ENCODE measurements around the gene IGFBP7.

The IGFBP7 gene

GRCh38 chr4:57131849-57132742, 21.9 kb upstream of the IGFBP7 start:
- no peak for DNase-seq (ENCODE audit: low read depth in 2 of 2)

GRCh38 chr4:57129477-57129876, 19.3 kb upstream of the IGFBP7 start:
- DNase-seq (ENCODE audit: low read depth in 2 of 2): no peak

GRCh38 chr4:57127361-57127760, 17.2 kb upstream of the IGFBP7 start:
- no peak for DNase-seq (ENCODE audit: low read depth in 2 of 2)

GRCh38 chr4:57125996-57126395, 15.8 kb upstream of the IGFBP7 start:
- DNase-seq (ENCODE audit: low read depth in 2 of 2): no peak

- DNase-seq (ENCODE audit: low read depth in 2 of 2): no peak
Measured at GRCh38 chr4:57124145-57124544, 14.0 kb upstream of the IGFBP7 start.

GRCh38 chr4:57122959-57123358, 12.8 kb upstream of the IGFBP7 start:
- DNase-seq (ENCODE audit: low read depth in 2 of 2): no peak

- DNase-seq (ENCODE audit: low read depth in 2 of 2): no peak
Measured at GRCh38 chr4:57119054-57119651, 9.0 kb upstream of the IGFBP7 start.

GRCh38 chr4:57117491-57117890, 7.3 kb upstream of the IGFBP7 start:
- DNase-seq (ENCODE audit: low read depth in 2 of 2): no peak

- no peak for DNase-seq (ENCODE audit: low read depth in 2 of 2)
Measured at GRCh38 chr4:57116245-57116644, 6.1 kb upstream of the IGFBP7 start.

GRCh38 chr4:57114973-57115372, 4.8 kb upstream of the IGFBP7 start:
- DNase-seq (ENCODE audit: low read depth in 2 of 2): no peak

GRCh38 chr4:57113870-57114269, 3.7 kb upstream of the IGFBP7 start:
- no peak for DNase-seq (ENCODE audit: low read depth in 2 of 2)

- DNase-seq (ENCODE audit: low read depth in 2 of 2): no peak
Measured at GRCh38 chr4:57110640-57111511, 691 bp upstream of the IGFBP7 start.

GRCh38 chr4:57109411-57109846, 756 bp downstream of the IGFBP7 start:
- no peak for DNase-seq (ENCODE audit: low read depth in 2 of 2)

GRCh38 chr4:57106181-57106580, 4.0 kb downstream of the IGFBP7 start:
- DNase-seq (ENCODE audit: low read depth in 2 of 2): no peak

GRCh38 chr4:57104706-57105560, 5.3 kb downstream of the IGFBP7 start:
- DNase-seq (ENCODE audit: low read depth in 2 of 2): no peak

GRCh38 chr4:57103051-57103450, 7.1 kb downstream of the IGFBP7 start:
- no peak for DNase-seq (ENCODE audit: low read depth in 2 of 2)

- no peak for DNase-seq (ENCODE audit: low read depth in 2 of 2)
Measured at GRCh38 chr4:57102050-57102624, 8.0 kb downstream of the IGFBP7 start.

- DNase-seq (ENCODE audit: low read depth in 2 of 2): no peak
Measured at GRCh38 chr4:57100979-57101651, 9.1 kb downstream of the IGFBP7 start.

GRCh38 chr4:57099363-57099762, 10.8 kb downstream of the IGFBP7 start:
- no peak for DNase-seq (ENCODE audit: low read depth in 2 of 2)

- DNase-seq (ENCODE audit: low read depth in 2 of 2): no peak
Measured at GRCh38 chr4:57098941-57099340, 11.2 kb downstream of the IGFBP7 start.

Measured in activated CD4-positive, alpha-beta T cell treated with anti-CD3 and anti-CD28 coated beads for 24 hours (primary cell).